ENCODE measurements around the gene TNK2. TPM values are rescaled to one million over a fixed set of nuclear protein-coding genes. Genes with fewer than 3 reads are reported as not detected.
"Not testable (repeated sequence)": the region's sequence is repeated elsewhere in the genome, so short reads cannot be mapped to it uniquely, and the experiment has no call there.

The TNK2 gene
- total RNA-seq, 4 donors from 2014 or later: 6.1 to 81.2 (median 24.4) TPM

DNA sequence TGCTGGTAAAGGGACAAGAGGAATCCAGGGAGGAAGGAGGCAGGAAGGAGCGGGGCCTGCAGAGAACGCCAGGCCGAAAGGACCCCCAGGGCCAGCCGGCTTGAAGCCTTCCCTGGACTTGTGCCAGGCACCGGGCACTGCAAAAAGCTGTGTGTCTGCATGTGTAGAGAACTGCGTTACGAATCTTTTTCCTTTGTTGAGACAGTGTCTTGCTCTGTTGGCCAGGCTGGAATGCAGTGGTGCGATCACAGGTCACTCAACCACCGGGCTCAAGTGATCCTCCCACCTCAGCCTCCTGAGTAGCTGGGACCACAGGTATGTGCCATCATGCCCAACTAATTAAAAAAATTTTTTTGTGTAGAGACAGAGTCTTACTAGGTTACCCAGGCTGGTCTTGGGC is 79.6 kb downstream of the TNK2 start:
- Histone ChIP-seq H3K9me3 (no peaks in the 10 kb centered on the region), H3K36me3 (no peaks in the 10 kb centered on the region), H3K27ac (no peak overlapping the region), H3K4me3 (no peak overlapping the region), H3K4me1 (no peaks in the 10 kb centered on the region), H3K27me3 (no peaks in the 10 kb centered on the region)
- TF ChIP-seq POLR2A (IDR thresholded peaks at IDR 0.05): no peak
- no peak for TF ChIP-seq CTCF (IDR thresholded peaks at IDR 0.05)
- intact Hi-C loops (cut with DNase I; ENCODE audit: low total_unique reads): no loop called here
- no peak for DNase-seq

- no peak overlapping the region for H3K4me3 ChIP-seq
Observed at GRCh38 chr3:195825857-195826804, 82.2 kb downstream of the TNK2 start.

GRCh38 chr3:195825191-195825588 is 83.2 kb downstream of the TNK2 start:
- H3K36me3 ChIP-seq: no peaks in the 10 kb centered on the region
- intact Hi-C loops (cut with DNase I; ENCODE audit: low total_unique reads): no loop called here
- H3K9me3 ChIP-seq: no peaks in the 10 kb centered on the region

More at GRCh38 chr3:195825857-195826804, 82.2 kb downstream of the TNK2 start:
- no peaks in the 10 kb centered on the region for H3K36me3 ChIP-seq
- H3K4me1 ChIP-seq: no peaks in the 10 kb centered on the region
- no peaks in the 10 kb centered on the region for H3K9me3 ChIP-seq
- H3K27me3 ChIP-seq: no peaks in the 10 kb centered on the region
- DNase-seq: no peak
- intact Hi-C loops (cut with DNase I; ENCODE audit: low total_unique reads): no loop called here
- no peak overlapping the region for H3K27ac ChIP-seq
- no peak for TF ChIP-seq POLR2A (IDR thresholded peaks at IDR 0.05)
- no peak for TF ChIP-seq CTCF (IDR thresholded peaks at IDR 0.05)

GRCh38 chr3:195824425-195825190 is 83.7 kb downstream of the TNK2 start:
- DNase-seq; H3K4me1 ChIP-seq; H3K27ac ChIP-seq; H3K9me3 ChIP-seq; H3K36me3 ChIP-seq; intact Hi-C loops (cut with DNase I; ENCODE audit: low total_unique reads); H3K4me3 ChIP-seq; H3K27me3 ChIP-seq: not testable (repeated sequence)

More at GRCh38 chr3:195825191-195825588, 83.2 kb downstream of the TNK2 start:
- no peak for DNase-seq
- Histone ChIP-seq H3K27ac (no peak overlapping the region), H3K27me3 (no peaks in the 10 kb centered on the region), H3K4me3 (no peak overlapping the region), H3K4me1 (no peaks in the 10 kb centered on the region)
- no peak for TF ChIP-seq POLR2A (IDR thresholded peaks at IDR 0.05)

GRCh38 chr3:195823999-195824398 is 84.4 kb downstream of the TNK2 start:
- no peaks in the 10 kb centered on the region for H3K4me1 ChIP-seq
- intact Hi-C loops (cut with DNase I; ENCODE audit: low total_unique reads): no loop called here
- no peaks in the 10 kb centered on the region for H3K27me3 ChIP-seq
- H3K4me3 ChIP-seq: no peak overlapping the region
- TF ChIP-seq POLR2A (IDR thresholded peaks at IDR 0.05): no peak
- TF ChIP-seq CTCF (IDR thresholded peaks at IDR 0.05): no peak
- no peaks in the 10 kb centered on the region for H3K9me3 ChIP-seq
- H3K27ac ChIP-seq: no peak overlapping the region
- DNase-seq: no peak
- no peaks in the 10 kb centered on the region for H3K36me3 ChIP-seq

DNA sequence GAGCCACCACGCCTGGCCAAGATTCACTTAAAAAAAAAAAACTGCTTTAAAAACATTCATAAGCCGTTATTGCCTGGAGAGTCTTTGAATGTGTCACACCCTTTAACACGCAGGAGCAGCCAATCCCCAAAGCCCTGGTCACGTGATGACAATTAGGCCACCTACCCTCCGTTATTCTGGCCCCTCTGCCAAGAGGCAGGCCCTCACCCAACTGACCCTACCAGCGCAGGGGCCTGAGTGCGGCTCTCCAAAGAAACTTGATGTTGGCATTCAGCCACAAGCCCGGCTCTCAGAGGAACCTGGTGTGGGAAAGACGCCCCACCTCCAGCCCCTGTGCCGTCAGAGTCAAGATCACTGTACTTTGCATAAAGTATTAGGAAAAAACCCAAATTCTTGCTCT is 85.1 kb downstream of the TNK2 start:
- Histone ChIP-seq H3K27me3 (no peaks in the 10 kb centered on the region), H3K4me3 (no peak overlapping the region), H3K27ac (no peak overlapping the region), H3K9me3 (no peaks in the 10 kb centered on the region), H3K4me1 (no peaks in the 10 kb centered on the region), H3K36me3 (no peaks in the 10 kb centered on the region)
- intact Hi-C loops (cut with DNase I; ENCODE audit: low total_unique reads): no loop called here
- TF ChIP-seq CTCF (IDR thresholded peaks at IDR 0.05) (no peak), POLR2A (IDR thresholded peaks at IDR 0.05) (no peak)
- DNase-seq: no peak
